ENCODE measurements around the gene NELL2.
A peak's percentile ranks its signal among the peaks of the same experiment; 100 is the strongest.

DNA sequence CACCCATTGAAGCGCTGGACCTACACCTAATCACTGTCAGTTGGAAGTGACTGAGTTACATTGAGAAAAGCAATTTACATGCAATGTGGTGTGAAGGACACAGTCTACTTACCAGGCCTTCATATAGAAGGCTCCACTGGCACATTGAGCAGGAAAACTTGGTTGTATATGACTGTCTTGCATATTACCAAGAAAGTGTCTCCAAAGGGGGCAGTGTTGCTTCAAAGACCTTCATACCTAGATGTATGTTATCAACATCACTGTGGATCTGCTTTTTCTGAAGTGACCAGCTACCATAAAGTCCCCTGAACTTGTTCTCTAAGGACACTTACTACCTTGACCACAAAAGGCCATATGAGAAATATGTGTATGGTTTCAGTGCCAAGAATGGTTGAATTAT, 64.1 kb downstream of the NELL2 start:
- TF ChIP-seq, protein P1, sequence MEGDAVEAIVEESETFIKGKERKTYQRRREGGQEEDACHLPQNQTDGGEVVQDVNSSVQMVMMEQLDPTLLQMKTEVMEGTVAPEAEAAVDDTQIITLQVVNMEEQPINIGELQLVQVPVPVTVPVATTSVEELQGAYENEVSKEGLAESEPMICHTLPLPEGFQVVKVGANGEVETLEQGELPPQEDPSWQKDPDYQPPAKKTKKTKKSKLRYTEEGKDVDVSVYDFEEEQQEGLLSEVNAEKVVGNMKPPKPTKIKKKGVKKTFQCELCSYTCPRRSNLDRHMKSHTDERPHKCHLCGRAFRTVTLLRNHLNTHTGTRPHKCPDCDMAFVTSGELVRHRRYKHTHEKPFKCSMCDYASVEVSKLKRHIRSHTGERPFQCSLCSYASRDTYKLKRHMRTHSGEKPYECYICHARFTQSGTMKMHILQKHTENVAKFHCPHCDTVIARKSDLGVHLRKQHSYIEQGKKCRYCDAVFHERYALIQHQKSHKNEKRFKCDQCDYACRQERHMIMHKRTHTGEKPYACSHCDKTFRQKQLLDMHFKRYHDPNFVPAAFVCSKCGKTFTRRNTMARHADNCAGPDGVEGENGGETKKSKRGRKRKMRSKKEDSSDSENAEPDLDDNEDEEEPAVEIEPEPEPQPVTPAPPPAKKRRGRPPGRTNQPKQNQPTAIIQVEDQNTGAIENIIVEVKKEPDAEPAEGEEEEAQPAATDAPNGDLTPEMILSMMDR (conservative IDR thresholded peaks at IDR 0.05; ENCODE audit: low read depth, low read length) = peak; percentile 53
- no peak for TF ChIP-seq EZH2 (IDR thresholded peaks at IDR 0.05; ENCODE audit: borderline replicate concordance, low read depth, low read length, poor library complexity, severe bottlenecking)

Data from A673 (cell line).